HG03097 (cell line): ENCODE measurements around the gene PPP2R2C.

ENCODE experiments used
- ATAC-seq: cut with Tn5 transposase; IDR thresholded peaks from one replicate; pipeline ENCODE4 v1.9.1; 2021; ENCODE audit not compliant: unreplicated experiment, low FRiP score

Gene PPP2R2C

DNA sequence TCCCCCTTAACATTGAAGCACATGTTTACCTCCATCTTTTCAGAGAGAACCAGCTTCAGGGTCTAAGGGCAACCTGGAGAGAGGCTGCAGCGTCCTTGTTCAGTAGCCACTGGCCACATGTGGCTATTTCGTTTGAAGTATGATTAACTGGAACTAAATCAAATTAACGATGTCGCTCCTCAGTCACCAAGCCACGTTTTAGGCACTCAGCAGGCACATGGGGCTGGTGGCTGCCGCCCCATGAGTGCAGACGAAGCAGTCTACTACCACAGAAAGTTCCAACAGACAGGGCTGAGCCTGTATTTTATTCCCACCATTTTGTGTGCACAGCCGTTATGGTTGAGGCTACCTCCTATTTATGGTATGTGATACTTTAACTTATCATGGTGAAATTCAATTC, 103.4 kb downstream of the PPP2R2C start:
- ATAC-seq = no peak

DNA sequence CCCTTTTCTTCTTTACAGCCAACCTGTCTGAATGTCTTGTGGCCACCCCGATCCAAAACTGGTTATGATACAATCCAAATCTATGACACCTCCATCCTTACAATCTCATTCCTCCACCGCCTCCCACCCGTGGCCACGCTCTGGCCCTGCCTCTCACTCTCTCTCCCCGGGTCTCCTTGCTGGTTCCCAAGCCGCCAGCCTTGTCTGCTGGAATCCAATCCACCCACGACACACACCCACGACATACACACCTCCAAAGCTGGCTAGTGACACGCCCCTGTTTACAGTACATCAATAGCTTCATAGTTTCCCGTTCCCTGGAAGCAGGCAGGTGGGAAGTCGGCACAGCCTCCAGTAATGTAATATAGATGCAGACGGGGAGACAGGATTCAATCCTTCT, 103.8 kb downstream of the PPP2R2C start:
- no peak for ATAC-seq

DNA sequence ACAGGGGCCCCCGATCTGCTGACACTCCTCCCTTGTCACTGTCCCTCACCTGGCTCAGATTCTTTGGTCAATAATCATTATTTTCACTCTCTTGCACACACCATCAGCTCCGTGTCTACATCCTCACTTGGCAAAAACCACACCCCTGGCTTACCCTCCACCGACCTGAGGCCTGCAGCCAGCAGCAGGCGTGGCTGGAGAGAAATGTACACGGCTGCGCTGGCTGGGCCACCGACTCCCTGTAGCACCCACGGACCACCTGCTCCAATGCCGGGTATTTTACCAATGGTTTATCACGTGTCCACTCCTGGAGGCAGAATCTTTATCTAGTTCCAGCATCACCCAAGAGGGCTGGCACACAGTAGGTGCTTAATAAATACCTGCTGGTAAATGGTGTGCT, 104.3 kb downstream of the PPP2R2C start:
- ATAC-seq = no peak

DNA sequence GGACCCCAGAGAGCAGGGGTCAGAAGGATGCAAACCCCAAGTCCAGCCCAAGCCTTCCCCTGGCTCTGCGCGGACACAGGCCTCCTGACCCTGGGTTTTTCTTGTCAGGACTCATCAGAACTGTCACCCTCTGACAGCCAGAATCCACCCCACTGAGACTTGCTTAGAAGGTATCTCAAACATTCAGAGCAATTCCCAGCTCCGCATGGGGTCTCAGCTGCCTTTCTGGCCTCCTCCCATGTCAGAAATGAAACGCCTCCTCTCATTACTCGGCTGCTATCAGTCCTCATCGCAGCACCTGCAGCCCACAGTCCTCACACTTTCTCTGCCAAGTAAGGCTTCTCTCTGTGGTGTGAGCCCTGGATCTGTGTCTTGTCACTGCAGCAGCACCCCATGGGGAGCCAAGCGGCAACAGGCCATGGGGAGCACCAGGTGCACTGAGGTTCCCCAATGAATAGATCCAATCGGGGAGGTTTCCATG, 105.0 kb downstream of the PPP2R2C start:
- no peak for ATAC-seq

DNA sequence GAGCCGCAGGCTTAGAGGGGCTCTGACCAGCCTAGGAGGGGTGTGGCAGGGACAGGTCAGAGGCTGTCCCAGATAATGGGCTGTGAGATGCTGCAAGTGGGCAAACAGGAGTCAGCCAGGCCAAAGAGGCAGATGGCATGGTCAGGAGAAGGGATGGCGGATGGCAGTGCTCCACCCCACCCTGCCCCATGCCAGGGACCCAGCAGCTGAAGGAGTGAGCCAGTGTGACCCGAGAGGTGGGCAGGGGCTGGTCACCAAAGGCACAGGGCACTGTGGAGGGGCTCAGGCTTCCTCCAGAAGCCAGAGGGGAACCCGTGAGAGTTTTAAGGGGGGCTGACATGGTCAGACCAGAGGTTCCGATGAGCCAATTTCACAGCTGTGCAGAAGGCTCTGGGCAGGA, 105.8 kb downstream of the PPP2R2C start:
- ATAC-seq = no peak

DNA sequence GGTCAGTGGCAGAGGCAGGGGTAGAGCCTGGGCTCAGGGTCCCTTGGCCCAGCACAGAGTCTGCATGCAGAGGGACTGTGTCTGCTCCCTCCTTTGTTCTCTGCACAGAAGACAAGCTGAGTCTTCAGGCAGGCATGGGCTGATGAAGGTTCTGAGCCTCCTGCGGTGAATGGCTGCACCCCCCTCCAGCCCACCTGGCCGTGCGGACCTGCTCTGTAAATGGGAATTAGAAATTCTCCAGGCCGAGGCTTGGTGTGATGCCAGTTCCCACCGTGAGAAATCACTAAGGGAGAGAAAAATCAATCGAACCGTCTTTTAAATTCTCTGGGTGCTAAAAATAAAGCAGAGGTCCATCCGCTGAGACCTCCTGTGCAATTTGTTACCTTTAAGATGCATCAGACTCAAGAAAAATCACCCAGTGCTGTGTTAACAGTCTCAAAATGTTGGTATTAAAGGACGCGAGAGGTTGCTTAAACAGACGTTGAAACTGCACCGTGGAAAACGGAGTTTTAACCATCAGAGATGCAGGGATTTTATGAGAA, 106.8 kb downstream of the PPP2R2C start:
- no peak for ATAC-seq

DNA sequence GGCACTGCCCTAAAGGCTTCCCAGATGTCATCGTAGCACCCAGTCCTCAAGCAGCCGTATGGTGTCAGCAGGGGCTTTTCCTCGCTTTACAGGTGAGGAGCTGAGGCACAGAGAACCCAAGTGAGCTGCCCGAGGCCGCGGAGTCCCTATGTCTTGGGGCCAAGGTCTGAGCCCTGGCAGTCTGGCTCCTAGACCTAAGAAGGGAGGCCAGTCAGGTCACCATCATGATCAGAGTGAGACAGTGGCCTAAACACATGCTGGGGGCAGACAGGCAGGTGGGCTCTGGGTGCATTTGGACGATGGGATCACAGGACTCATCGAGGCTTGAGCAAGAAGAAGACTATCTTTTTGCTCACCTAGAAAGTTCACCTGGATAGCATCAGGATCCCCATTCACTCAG, 107.8 kb downstream of the PPP2R2C start:
- no peak for ATAC-seq

DNA sequence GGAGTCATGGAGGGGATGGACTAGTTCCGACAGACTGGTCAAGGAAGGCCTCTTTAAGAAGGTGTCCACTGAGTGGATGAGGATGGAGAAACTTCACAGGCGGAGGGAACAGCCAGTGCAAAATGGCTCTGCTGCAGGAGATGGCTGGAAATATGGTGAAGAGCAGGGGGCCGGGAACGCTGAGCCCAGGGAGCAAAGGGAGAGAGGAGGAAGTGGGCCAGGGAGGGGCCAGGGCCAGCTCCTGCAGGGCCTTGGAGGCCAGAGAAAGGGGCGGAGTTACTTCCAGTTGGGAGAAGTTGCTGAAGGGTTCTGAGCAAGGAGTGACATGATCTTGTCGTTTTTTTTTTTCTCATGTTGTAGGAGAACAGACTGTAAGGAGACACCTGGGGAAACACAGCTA, 108.3 kb downstream of the PPP2R2C start:
- ATAC-seq = no peak

DNA sequence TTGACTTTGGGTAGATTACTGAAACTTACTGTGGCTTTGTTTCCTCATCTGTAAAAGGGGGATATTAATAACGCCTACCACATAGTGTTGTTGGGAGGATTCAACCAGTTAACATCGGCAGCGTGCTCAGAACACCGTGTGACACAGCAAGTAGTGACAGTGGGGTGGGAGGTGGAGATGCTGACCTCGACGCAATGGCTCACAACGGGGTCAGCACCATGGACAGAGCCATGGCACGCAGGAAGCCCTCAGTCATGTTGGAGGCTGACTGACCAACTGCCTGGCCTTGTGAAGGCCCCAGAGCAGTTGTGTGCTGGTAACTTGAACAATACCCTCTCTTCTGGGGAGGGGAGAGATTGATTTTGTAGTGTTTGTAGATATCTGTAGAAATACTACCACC, 109.5 kb downstream of the PPP2R2C start:
- ATAC-seq = no peak

DNA sequence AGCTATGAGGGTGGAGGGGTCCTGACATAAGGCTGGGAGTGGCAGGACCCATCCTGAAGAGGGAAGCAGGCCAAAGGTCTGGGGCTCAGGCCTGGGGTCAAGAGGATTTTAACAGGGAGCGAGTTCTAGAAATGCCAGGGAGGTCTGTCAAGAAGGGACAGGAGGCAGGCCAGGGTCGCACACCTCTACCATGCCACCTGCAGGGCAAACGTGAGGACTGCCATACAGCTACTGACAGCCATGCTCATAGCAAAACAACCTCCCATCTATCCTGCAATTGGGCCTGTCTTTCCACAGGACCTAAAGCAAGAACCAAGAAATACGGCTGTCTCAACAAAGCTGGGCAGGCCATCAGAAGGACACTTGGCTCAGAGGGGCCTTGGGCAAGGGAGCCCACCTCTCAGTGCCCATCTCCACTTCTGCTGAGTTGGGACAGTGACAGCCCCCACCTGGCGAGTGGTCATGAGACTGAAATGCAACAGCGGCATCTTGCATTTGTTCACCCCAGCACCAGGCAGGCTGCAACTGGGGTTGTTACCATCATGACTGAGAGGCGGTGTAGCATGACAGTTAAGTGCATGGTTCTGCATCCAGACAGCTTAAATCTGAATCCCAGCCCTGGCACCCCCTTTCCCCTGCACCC, 110.0 kb downstream of the PPP2R2C start:
- ATAC-seq = no peak

DNA sequence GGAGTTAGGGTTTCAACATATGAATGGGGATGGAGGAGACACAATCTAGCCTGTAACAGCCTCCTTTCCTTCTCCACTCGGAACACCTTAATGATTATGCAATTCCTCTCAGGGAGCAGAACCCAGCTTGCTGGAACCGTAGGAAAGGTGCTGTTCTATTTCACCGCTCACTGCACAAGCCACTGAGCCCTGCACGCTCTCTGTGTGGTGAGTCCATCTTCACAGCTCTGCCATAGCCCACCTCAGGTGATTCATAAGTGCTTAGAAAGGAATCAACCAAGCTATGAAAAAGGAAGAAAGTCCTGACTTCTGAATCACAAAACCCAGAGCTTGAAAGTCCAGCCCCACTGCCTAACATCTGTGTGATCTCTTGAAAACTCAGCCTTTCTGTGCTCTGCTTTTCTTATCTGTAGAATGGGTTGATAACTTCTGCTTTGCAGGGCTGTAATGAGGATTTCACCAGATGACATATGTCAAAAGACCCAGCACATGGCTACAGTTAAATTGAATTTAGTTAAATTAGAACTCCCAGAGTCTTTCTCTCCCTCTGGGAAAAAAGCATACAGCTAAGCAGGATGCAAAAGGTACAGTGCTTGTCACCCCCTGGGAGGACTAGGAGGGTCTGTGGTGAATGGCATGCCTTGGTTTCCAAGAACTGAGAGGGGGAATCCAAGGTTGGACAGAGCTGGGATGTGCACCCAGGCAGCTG, 111.2 kb downstream of the PPP2R2C start:
- ATAC-seq = no peak

DNA sequence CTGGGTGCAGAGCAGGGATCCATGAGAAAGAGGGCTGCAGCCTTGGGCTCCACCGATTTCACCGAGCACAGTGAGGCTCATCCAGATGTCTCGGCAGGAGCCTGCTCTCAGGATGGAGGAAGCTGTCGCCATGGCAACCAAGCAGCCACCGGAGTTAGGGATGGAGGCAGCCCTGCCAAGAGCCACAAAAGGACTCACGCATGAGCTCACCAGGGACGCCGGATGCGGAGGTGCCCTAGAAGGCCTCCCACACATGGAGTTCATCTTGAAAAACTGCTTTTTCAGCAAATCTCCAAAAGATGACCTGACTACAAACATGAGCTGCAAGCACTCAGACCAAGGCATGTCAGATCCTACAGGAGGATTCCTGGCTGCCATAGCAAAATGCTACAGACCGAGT, 112.0 kb downstream of the PPP2R2C start:
- ATAC-seq = no peak

DNA sequence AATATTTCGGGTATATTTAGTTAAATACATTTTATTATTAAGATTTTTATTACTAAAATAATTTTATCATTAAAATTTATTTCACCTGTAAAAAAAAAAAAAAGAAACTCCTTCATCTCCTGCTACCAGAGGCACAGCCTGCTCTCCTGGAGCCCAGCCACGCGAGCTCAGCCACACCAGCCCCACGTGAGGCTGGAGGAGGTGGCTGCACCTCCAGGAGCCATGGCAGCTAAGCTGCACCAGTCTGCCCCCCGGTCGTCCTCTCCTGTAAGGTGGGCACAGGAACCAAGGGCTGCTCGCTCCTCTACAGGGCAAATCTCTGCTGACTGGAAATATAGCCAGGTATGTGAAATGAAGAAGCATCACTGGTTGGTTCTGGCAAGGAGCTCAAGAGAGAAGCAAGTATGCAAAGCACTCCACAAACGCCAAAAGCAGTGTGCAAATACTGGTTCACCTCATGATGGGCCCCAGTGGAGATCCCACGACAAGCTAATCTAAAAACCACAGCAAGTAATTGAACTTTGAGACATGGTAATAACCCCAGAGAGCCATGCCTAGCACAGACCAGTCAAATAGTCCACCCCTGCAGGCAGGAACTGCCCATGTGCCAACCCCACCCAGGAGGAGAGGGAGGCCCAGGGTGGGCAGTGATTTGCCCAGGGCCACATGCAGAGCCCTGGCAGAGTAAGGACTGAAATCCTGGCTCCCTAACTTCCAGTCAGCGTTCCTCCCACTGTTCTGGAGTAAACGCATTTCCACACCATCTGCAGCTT, 112.7 kb downstream of the PPP2R2C start:
- no peak for ATAC-seq

DNA sequence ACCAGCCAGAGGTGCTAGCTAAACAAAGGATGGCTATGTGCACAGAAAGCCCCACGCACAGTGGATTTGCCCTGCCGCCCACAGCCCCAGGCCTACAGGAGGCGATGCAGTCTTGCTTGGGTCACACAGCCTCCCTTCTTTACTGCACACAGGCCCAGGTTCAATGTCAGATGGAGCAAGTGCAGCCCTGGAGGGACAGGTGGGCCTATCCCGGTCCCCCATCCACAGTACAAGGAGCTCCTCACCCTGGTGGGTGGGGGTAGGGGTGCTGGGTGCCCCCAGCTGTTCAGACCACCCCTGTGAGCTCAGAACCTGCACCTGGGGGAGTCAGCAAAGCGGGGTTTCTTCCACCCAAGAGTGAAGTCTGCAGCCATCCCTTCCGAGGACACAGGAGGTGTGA, 114.9 kb downstream of the PPP2R2C start:
- ATAC-seq = no peak

DNA sequence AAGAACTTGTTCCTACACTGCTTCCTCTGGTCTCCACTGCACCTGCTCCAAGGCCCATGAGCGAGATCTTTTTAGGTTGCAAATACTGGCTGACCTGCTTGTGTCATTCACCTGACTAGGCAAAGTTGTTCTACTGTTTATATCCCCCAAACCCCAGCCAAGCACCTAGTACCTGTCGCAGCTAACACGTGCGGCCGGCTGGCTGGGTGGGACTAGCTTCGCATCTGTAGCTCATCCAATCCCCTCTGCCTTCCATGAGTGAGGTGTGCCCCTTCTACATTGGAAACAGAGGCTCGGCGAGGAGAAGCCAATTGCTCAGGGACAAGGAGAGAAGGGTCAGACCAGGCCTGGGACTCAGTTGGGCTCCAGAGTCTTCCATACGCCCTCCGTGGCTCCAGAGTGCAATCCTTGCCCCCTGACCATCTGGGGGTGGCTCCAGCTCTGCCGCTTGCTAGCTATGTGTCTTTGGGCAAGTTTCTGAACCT, 116.3 kb downstream of the PPP2R2C start:
- no peak for ATAC-seq

DNA sequence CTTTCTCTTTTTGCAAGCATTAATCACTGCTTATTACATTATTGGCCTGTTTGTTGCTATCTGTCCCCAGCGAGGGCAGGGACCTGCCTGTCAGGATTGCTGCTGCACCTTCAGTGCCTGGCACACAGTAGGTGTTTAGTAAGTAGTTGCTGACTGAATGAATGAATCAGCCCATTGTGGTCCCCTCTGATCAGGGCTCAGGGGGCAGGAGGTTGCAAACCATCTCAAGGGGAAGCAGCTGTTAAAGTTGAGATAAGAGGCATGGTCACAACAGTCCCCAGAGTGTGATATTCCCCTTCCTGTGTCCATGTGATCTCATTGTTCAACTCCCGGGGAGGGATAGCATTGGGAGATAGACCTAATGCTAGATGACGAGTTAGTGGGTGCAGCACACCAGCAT, 117.4 kb downstream of the PPP2R2C start:
- ATAC-seq = no peak

DNA sequence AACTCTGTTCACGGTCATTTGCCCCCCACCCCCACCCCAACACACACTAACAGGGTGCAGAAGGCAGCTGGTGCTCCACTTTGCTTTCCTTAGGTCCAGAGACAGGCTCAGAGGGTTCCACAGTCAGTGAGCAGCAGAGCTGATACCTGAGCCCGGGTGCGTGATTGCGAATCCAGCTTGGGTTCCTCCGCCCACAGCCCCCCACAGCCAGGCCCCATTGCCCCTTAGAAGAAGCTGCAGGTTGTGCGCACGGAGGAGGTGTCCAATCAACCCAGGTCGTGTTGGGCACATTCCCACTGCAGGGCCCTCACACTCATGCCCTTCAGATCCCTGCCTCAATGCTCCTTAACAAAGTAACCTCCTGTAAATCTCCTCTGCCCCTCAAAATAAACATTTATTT, 117.8 kb downstream of the PPP2R2C start:
- ATAC-seq = no peak

DNA sequence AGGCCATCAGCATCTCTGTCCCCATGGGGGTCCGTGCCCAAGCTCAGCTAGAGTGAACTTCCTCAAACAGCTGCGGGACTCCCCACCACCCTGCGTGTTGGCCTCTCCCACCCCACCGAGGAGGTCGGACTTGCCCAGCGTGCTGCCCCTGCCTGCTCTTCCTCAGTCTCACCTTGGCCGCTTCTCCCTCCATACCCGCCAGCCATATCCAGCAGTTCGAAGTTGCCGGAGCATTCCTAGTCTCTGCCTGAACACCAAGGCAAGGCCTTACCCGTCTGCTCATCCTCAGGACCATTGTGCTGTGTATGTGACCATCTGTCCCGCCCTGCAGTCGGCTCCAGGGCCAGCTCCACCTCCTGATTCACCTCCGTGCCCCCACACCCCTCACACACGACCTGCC, 118.3 kb downstream of the PPP2R2C start:
- no peak for ATAC-seq

DNA sequence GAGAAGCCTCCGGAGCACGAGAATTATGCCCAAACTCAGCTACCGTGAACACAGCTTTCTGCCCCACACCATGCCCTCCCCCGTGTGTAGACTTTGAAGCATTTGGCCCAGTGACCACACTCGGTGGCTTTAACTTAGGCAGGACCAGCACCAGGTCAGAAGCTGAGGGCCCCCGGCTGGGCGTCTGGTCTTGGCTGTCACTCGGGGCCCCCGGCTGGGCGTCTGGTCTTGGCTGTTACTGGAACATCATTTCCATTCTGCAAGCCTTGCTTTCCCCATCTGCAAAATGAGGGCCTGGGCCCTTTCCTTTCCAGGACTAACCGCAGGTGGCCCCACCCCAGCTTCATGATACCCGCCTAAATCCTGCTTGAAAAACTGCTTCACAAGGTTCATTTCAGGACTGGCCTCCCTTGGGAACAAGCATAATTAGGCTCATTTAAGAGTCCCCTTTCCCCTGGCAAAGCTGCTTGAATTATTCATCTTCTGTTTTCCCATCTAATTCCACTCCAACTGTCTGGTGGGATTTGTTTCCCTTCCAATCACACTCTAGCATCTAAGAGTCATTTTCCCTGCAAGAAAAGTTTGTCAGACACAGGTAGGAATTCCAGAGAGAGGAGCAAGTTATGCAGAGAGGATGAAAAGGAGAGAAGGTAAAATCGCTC, 120.3 kb downstream of the PPP2R2C start:
- no peak for ATAC-seq

DNA sequence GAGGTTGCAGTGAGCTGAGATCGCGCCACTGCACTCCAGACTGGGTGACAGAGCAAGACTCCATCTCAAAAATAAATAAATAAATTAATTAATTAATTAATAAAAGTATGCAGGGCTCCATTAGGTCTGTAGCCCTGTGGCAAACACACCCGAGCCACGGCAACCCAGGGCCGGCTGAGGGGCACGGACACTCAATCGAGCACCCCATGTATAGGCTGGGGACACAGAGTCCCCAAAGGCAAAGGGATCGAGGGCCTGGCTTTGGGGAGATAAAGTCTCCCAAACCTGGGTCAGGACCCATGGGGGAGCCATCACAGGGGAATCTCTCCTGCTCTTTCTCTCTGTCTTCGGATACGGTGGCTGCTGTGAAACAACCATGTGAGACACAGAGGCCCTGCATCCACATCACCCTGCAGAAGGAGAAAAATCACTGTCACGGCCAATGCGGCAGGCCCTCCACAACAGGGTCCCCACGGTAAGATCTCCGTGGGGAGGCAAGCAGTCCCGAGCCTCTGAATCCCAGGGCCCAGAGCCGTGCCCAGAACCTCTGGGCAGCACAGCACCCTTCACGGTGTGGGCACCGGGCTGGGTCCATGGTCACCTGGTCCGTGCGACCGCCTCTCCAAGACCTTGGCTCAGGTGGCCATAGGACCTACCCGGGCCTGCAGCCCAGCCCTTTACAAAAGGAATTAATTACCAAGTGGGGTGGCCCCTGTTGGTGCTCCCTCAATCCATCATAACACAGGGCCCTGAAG, 121.0 kb downstream of the PPP2R2C start:
- no peak for ATAC-seq
